NCI-H774 (cell line): ENCODE results near the gene PHF2.

Experiments used
- DNase-seq: peaks from one replicate; lab custom pipeline; 2025; lab: John Stamatoyannopoulos, UW

PHF2 gene

GRCh38 chr9:93568169-93568568, 8.2 kb upstream of the PHF2 start:
- DNase-seq = no peak

- DNase-seq = no peak
Measured at GRCh38 chr9:93569621-93570174, 6.7 kb upstream of the PHF2 start.

GRCh38 chr9:93572221-93572620, 4.2 kb upstream of the PHF2 start:
- no peak for DNase-seq

GRCh38 chr9:93572636-93573515, 3.5 kb upstream of the PHF2 start:
- no peak for DNase-seq

GRCh38 chr9:93573516-93573828, 2.9 kb upstream of the PHF2 start:
- no peak for DNase-seq

- no peak for DNase-seq
Measured at GRCh38 chr9:93574091-93574899, 2.1 kb upstream of the PHF2 start.

- DNase-seq = no peak
Measured at GRCh38 chr9:93574900-93575795, 1.2 kb upstream of the PHF2 start.

GRCh38 chr9:93575796-93576257, 557 bp upstream of the PHF2 start:
- no peak for DNase-seq

- DNase-seq = no peak
Measured at GRCh38 chr9:93577078-93577974, 942 bp downstream of the PHF2 start.

- DNase-seq = no peak
Measured at GRCh38 chr9:93577975-93578682, 1.7 kb downstream of the PHF2 start.

GRCh38 chr9:93578844-93579243, 2.5 kb downstream of the PHF2 start:
- DNase-seq = no peak

GRCh38 chr9:93579711-93580516, 3.5 kb downstream of the PHF2 start:
- no peak for DNase-seq

GRCh38 chr9:93580654-93581380, 4.4 kb downstream of the PHF2 start:
- no peak for DNase-seq

- peak; percentile 96 for DNase-seq
Measured at GRCh38 chr9:93582115-93582514, 5.7 kb downstream of the PHF2 start.

- DNase-seq = no peak
Measured at GRCh38 chr9:93582550-93582949, 6.2 kb downstream of the PHF2 start.

GRCh38 chr9:93585259-93585658, 8.9 kb downstream of the PHF2 start:
- no peak for DNase-seq

GRCh38 chr9:93585695-93586094, 9.3 kb downstream of the PHF2 start:
- no peak for DNase-seq

- no peak for DNase-seq
Measured at GRCh38 chr9:93586290-93587057, 10.1 kb downstream of the PHF2 start.
